A549 treated with GW870086 at 1 μM for 4 hours (cell line): ENCODE data around the gene LGALS13. TPM values are rescaled to one million over a fixed set of nuclear protein-coding genes. Genes with fewer than 3 reads are reported as not detected.

ENCODE experiments used
- total RNA-seq: library from RNA; stranded (reverse); fragments of 200-300 nt; extraction: Qiagen RNA extraction; gene quantifications from 5 replicates; pipeline ENCODE4 v1.2.3, GENCODE V29; 2022; ENCODE audit warnings: low read depth

The LGALS13 gene
- total RNA-seq = not detected in 5 replicates

DNA sequence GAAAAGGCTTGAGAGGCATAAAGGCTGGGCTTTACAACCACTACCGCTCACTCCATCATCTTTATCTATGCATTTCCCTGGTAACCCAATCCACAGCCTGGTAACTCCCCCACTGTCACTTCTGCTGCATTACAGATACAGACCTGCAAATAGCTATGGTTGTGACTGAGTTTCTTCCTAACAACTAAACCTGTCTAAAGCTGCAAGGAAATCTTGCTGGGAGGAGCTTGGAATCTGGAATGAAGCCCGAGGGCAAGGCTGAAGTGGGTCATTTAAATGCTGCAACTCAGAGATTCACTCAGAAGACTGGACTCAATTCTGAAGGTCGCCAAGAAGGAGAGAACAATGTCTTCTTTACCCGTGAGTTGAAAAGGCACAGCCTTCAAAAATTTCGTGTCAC lies at the start of gene LGALS13:
Gene LGALS13, plus strand, starts transcription at position 301 of the 400 bp plus-strand sequence. Its CDS starts 45 bp downstream, at position 346.

GRCh38 chr19:39655613-39656012 lies 53.3 kb downstream of the LGALS13 start, which contains the start of gene LGALS16:
Gene LGALS16, plus strand, starts transcription at chr19:39655913. Its CDS starts 49 bp downstream, at chr19:39655962.

Other genes with a start within 250 kb of the LGALS13 start
- gene PAF1, start 211.4 kb upstream of the LGALS13 start, total RNA-seq = 69.9 to 72.7 TPM (median 71.6 TPM) in 5 replicates
- gene MED29, start 211.1 kb upstream of the LGALS13 start, total RNA-seq = 72.5 to 75.5 TPM (median 74.8 TPM) in 5 replicates
- gene ZFP36, start 195.7 kb upstream of the LGALS13 start, total RNA-seq = 160 to 246 TPM (median 200 TPM) in 5 replicates
- gene PLEKHG2, start 189.9 kb upstream of the LGALS13 start, total RNA-seq = 78.8 to 119 TPM (median 96.5 TPM) in 5 replicates
- 6,743 to 7,584 TPM (median 7,284 TPM) in 5 replicates for gene RPS16, start 166.6 kb upstream of the LGALS13 start, total RNA-seq
- 163 to 198 TPM (median 184 TPM) in 5 replicates for gene SUPT5H, start 156.9 kb upstream of the LGALS13 start, total RNA-seq
- 173 to 225 TPM (median 219 TPM) in 5 replicates for gene TIMM50, start 121.7 kb upstream of the LGALS13 start, total RNA-seq
- 8.3 to 11.1 TPM (median 10.1 TPM) in 5 replicates for gene DLL3, start 103.6 kb upstream of the LGALS13 start, total RNA-seq
- not detected in 5 replicates for gene SELENOV, start 87.4 kb upstream of the LGALS13 start, total RNA-seq
- 7.9 to 9.5 TPM (median 8.3 TPM) in 5 replicates for gene EID2B, start 69.7 kb upstream of the LGALS13 start, total RNA-seq
- 35.5 to 48.6 TPM (median 43.8 TPM) in 5 replicates for gene EID2, start 62.4 kb upstream of the LGALS13 start, total RNA-seq
- gene LGALS16, start 53.4 kb downstream of the LGALS13 start, total RNA-seq = not detected in 5 replicates
- gene LGALS14, start 102.0 kb downstream of the LGALS13 start, total RNA-seq = not detected in 5 replicates
- not detected in 5 replicates for gene CLC, start 135.5 kb downstream of the LGALS13 start, total RNA-seq
- not detected in 5 replicates for gene LEUTX, start 176.3 kb downstream of the LGALS13 start, total RNA-seq
- gene DYRK1B, start 231.6 kb downstream of the LGALS13 start, total RNA-seq = 16.7 to 22.1 TPM (median 20.6 TPM) in 5 replicates
- gene FBL, start 243.9 kb downstream of the LGALS13 start, total RNA-seq = 596 to 756 TPM (median 711 TPM) in 5 replicates